Measurements from ENCODE around the gene C4orf33.

DNA sequence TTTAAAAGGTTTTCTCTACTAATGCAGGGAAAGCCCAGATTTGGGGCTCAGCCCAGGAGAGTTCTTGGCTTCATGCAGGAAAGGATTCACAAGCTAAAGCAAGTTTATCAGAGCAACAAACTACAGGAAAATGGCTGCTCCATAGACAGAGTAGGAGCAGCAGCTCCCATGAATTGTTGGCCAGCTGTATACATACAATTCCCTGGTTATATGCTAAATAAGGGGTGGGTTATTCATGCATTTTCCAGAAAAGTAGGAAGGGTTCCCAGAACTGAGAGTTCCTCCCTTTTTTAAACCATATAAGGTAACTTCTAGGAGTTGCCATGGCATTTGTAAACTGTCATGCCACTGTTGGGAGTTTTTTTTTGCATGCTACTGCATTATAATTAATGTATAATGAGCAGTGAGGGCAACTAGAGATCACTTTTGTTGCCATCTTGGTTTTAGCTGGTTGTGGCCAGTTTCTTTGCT, 2.6 kb downstream of the C4orf33 start:
- TF ChIP-seq ARNT (IDR thresholded peaks at IDR 0.05): no peak
- TF ChIP-seq SUZ12 (IDR thresholded peaks at IDR 0.05): no peak
